HG03175 (cell line): Measurements from ENCODE around the gene MTMR10.

Experiments
- ATAC-seq: cut with Tn5 transposase; IDR thresholded peaks from one replicate; pipeline ENCODE4 v1.9.1; 2021; ENCODE audit warnings: mild to moderate bottlenecking, moderate library complexity; ENCODE audit not compliant: unreplicated experiment

MTMR10 gene

DNA sequence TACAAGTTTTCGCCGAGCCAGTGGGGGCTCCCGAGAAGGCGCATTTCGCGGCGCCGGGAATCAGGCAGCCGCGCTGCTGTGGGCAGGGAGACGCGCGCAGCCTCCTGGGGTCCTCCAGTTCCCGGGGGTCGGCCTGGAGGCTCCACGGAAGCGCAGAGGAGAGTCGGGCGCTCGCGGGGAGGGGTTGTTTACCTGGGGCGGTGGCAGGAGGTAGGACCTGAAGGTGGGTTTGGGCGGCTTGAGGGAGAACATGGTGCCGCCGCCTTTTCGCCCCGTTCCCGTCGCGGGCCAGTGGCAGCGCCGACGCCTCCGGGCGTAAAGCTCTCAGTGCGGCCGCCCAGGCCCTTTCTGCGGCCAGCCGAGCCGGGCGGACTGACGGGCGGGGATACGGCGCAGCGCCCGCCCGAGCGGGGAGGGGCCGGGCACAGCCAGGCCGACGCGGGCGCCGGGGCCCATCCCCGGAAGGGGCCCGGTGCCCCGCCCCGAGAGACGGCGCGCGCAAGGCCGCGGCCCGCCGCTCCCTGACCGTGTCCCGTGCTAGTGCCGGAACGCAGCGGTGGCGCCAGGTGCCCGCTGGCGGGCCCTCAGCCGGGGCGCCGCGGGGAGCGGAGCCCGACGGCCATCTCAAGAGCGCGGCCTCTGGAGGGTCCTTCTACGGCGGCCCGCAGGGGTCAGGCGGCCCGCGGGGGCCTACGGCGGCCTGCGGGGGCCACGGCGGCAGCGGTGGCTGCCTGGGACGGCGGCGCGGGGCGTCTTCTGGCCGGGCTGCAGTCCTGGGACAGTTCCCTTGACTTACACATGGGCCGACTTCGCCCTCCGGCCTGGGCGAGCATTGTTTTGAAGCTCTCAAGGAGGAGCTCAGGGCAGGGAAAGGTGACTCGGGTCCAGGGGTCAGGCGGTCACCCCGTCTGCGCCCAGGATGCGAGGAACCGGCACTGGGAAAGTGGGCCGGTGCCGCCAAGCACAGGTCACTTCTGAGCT is at the start of gene MTMR10:
Gene MTMR10 (minus strand): TSS at position 374 of the 981 bp plus-strand sequence. CDS start 122 bp downstream, at position 252.
- peak; percentile 88 for ATAC-seq

DNA sequence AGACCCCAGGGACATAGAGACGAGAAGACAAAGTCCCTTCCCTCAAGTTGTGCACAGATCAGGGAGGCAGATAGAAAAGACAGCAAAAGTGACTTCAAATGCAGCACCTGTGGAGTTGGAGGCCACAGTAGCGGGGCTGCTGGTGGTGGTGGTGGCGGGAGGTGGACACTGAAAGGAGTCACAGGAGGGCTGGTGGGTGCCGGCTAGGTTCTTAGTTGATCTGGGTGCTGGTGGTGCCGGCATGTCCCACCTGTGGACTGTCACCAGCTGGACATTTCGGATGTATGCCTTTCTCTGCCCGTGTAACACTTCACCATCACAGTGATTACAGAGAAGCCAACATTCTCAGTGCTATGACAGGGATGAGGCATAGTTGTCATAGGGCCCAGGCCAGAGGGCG is 49.2 kb upstream of the MTMR10 start:
- ATAC-seq, result no peak

DNA sequence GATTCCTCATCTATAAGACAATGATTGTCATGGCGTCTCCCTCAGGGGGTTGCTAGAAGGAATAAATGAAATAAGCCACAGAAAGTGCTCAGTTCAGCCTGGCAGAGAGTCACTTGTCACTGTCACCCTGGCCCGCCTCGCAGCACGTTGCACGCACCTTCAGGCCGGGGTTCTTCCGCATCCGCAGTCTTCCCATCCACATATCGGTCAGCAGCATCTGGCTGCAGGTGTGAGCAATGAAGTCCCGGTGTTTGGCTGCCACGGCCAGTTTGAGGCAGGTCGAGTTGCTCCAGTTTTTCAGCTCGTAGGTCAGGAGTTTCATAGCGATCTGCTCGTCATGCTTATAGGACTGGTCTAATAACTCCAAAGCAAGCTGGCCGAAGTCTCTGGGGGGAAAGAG is 48.5 kb upstream of the MTMR10 start:
- ATAC-seq, result no peak

GRCh38 chr15:31037731-31038477 is 46.5 kb upstream of the MTMR10 start:
- ATAC-seq, result no peak

- no peak for ATAC-seq
These were observed 45.4 kb upstream of the MTMR10 start for GRCh38 chr15:31036783-31037182.

DNA sequence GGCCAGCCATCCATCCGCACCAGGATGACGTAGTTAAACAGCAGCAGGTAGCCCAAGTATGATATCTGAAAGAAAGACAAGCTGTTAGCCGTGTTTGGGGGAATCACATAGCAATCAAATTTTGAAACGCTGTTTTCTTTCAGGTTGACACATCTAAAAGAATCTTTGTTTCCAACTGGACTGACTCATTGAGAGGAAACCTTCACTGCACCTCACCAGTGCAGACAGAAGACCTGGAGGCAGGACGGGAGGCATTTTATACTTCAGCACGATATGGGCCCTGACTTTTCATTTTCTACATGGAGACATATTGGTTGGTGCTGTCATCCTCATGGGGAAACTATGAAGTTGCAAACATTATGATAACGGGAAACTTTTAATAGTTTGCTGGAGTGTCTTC is 44.2 kb upstream of the MTMR10 start:
- no peak for ATAC-seq

DNA sequence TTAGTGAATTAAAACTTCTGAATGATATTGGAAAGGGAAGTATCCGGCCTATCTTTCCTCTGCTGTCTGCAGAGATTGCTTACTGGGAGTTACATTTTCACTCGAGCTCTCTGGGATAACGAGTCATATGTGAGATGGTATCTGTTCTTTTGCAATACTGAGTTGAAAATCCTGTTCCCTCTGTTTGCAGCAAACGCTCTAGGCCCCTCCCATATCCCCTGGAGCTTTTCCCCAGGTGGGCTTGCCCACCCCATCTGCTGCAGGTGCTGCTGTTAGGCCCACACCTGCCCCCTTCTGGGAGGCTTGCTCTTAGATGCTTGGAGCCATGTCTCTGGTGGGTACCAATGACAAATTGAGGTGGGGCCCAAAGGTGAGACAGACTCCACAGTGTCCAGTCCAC is 42.7 kb upstream of the MTMR10 start:
- no peak for ATAC-seq

GRCh38 chr15:31032961-31033371 is 41.5 kb upstream of the MTMR10 start:
- no peak for ATAC-seq

GRCh38 chr15:31031471-31032067 is 40.1 kb upstream of the MTMR10 start:
- peak; percentile 84 for ATAC-seq

GRCh38 chr15:31027910-31028578 is 36.6 kb upstream of the MTMR10 start:
- ATAC-seq, result no peak

DNA sequence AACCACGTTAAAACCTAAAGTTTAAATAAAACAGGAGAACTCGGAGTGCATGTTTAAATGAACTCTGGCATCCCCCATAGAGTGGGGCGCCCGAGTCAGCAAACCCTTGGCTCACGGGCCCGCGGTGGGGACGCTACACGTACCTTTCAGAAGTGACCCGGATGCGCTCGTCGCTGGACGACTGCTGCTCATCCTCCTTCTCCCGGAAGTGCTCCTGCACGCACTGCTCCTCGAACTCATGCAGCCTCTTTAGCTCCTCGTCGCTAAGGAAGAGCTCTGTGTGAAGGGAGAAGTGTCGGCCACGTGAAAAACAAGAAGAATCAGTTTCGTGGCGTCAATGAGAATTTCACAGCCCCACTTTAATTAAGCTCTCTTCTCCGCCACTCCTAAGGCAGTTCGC is 34.6 kb upstream of the MTMR10 start:
- ATAC-seq, result no peak

- ATAC-seq, result no peak
These were observed 33.6 kb upstream of the MTMR10 start for GRCh38 chr15:31024979-31025378.

GRCh38 chr15:31024330-31024729 is 32.9 kb upstream of the MTMR10 start:
- no peak for ATAC-seq

DNA sequence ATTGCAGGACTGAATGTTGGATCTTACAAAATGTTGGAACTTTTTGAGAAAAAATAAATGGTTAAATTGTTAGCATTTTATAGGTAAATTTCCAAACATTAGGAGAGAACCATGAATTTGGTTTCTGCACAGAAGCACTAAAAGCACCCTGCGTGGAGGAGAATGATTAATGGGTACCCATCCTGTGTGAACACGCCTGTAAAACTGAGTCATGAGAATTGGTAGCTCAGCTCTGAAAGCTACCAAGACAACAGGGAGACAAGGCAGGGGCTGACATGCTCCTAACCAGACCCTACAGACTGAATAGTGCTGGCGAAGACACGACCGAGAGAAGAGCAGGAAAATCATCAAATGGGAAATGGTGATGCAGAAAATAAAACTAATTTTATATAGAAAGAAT is 32.4 kb upstream of the MTMR10 start:
- no peak for ATAC-seq

DNA sequence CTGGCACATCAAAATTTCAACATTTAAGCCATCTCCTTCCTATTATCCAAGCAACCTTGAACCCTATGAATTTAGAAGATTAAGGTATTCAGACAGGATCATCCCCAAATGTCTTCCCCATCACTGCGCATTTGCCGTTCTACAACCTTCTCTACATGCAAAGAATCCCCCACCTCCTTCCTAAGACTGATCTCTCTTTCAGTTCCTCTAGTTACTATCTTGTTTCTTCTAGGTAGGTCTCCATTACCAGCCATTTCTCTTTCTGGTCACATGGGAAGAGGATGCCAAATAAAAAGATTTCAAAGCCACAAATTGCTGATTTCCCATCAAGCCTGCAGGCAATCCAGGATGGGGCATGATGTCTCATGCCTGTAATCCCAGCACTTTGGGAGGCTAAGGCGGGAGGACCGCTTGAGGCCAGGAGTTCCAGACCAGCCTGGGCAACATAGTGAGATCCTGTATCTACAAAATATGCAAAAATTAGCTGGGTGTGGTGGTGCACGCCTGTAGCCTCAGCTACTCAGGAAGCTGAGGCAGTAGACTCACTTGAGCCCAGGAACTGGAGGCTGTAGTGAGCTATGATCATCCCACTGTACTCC is 29.7 kb upstream of the MTMR10 start:
- no peak for ATAC-seq

GRCh38 chr15:31020542-31020941 is 29.1 kb upstream of the MTMR10 start:
- ATAC-seq, result no peak

GRCh38 chr15:31019986-31020385 is 28.6 kb upstream of the MTMR10 start:
- no peak for ATAC-seq

- no peak for ATAC-seq
These were observed 25.9 kb upstream of the MTMR10 start for GRCh38 chr15:31017311-31017710.

GRCh38 chr15:31016446-31016915 is 25.1 kb upstream of the MTMR10 start:
- no peak for ATAC-seq

GRCh38 chr15:31014608-31014925 is 23.1 kb upstream of the MTMR10 start:
- ATAC-seq, result no peak
